HCT116 (cell line): ENCODE measurements around the gene ORC2. TPM values are rescaled to one million over a fixed set of nuclear protein-coding genes. Genes with fewer than 3 reads are reported as not detected.
"Not testable (repeated sequence)": the region's sequence is repeated elsewhere in the genome, so short reads cannot be mapped to it uniquely, and the experiment has no call there.

Experiments
- ATAC-seq: fragments of 200-7000 bp; cut with Tn5 transposase; 2 replicates; pipeline ENCODE4 v1.9.1; 2020; ENCODE audit warnings: mild to moderate bottlenecking, moderate library complexity
- BruUV-seq: library from RNA; stranded (reverse); fragments of 400-500 nt; replicated peaks from 2 replicates; lab custom pipeline; 2021; lab: Mats Ljungman, UMichigan
- CTCF ChIA-PET: fragments of 300-600 bp; sonication (Branson Sonifier 250); formaldehyde crosslinking; loops from one replicate; lab custom pipeline; 2021; ENCODE audit warnings: antibody characterized with exemption; lab: Charles Lee
- POLR2A ChIA-PET: fragments of 300-600, 350-600 bp; sonication (Branson Sonifier 250); formaldehyde crosslinking; loops from one replicate; lab custom pipeline; 2021; ENCODE audit warnings: antibody characterized with exemption; lab: Charles Lee
- RAD21 ChIA-PET, 2 experiments: fragments of 300-600 bp; sonication (Branson Sonifier 250); formaldehyde crosslinking; loops; one replicate each; lab custom pipeline; 2023; ENCODE audit warnings: low total read pairs in 2 of 2; ENCODE audit not compliant: uncharacterized antibody in 2 of 2, unreplicated experiment in 2 of 2, low non-redundant PET in 1 of 2; lab: Charles Lee
- DNase-seq: peaks from one replicate; pipeline ENCODE4 v3.0.0-alpha.2; 2010; ENCODE audit warnings: low read depth, low spot score
- H2AFZ ChIP-seq: fragments of 200-600 bp; shearing (Covaris generic), sonication (generic); 2 replicates; pipeline ENCODE4 v1.6.1; 2017; ENCODE audit warnings: low read depth, mixed run types, mixed read lengths, antibody characterized with exemption, low read length; ENCODE audit not compliant: poor library complexity, severe bottlenecking
- H3K27ac ChIP-seq: 2 replicates; pipeline ENCODE4 v1.5.1; 2012; ENCODE audit warnings: low read depth, low read length
- H3K27me3 ChIP-seq: fragments of 200-600 bp; sonication (generic); 2 replicates; pipeline ENCODE4 v1.6.1; 2016; ENCODE audit warnings: mixed run types, low read length, mixed read lengths; ENCODE audit not compliant: insufficient read depth
- H3K36me3 ChIP-seq, 2 experiments: fragments of 200-500 bp in 1 of 2; fragments of 200-600 bp in 1 of 2; sonication (Bioruptor generic) in 1 of 2; sonication (generic) in 1 of 2; 2 replicates each; pipeline versions ENCODE4 v1.5.1 to v1.6.1; 2014 to 2016; ENCODE audit warnings: low read length in 2 of 2, inconsistent platforms in 1 of 2, mixed read lengths in 1 of 2, mixed run types in 1 of 2; ENCODE audit not compliant: insufficient read depth in 2 of 2, control insufficient read depth in 1 of 2
- H3K4me1 ChIP-seq, 2 experiments: fragments of 200-600 bp in 1 of 2; sonication (generic) in 1 of 2; 2 replicates each; pipeline versions ENCODE4 v1.5.1 to v1.6.1; 2012 to 2017; ENCODE audit warnings: low read length in 2 of 2, inconsistent platforms in 1 of 2, mild to moderate bottlenecking in 1 of 2, mixed read lengths in 1 of 2, mixed run types in 1 of 2, moderate library complexity in 1 of 2; ENCODE audit not compliant: insufficient read depth in 2 of 2, control insufficient read depth in 1 of 2
- H3K4me2 ChIP-seq: fragments of 200-600 bp; sonication (generic); 2 replicates; pipeline ENCODE4 v1.6.1; 2017; ENCODE audit warnings: mixed run types, low read length, mixed read lengths
- H3K4me3 ChIP-seq, 2 experiments: fragments of 200-600 bp in 1 of 2; sonication (generic) in 1 of 2; replicated peaks in 1 of 2; 2 replicates each; pipeline ENCODE4 v1.5.1; 2011 to 2016; ENCODE audit warnings: low read length in 2 of 2, control low read depth in 1 of 2, low read depth in 1 of 2, mild to moderate bottlenecking in 1 of 2, mixed read lengths in 1 of 2, mixed run types in 1 of 2
- H3K79me2 ChIP-seq: fragments of 200-600 bp; sonication (generic); 2 replicates; pipeline ENCODE4 v1.6.1; 2017; ENCODE audit warnings: mild to moderate bottlenecking, mixed run types, low read length, moderate library complexity, mixed read lengths; ENCODE audit not compliant: insufficient read depth
- H3K9ac ChIP-seq: fragments of 200-600 bp; sonication (generic); 2 replicates; pipeline ENCODE4 v1.6.1; 2016; ENCODE audit warnings: low read length, mixed read lengths
- H3K9me2 ChIP-seq: fragments of 200-600 bp; sonication (generic), shearing (Covaris generic); 2 replicates; pipeline ENCODE4 v1.6.1; 2017; ENCODE audit warnings: mixed run types, mild to moderate bottlenecking, moderate library complexity; ENCODE audit not compliant: insufficient read depth
- H3K9me3 ChIP-seq, 2 experiments: fragments of 200-500 bp in 1 of 2; fragments of 200-600 bp in 1 of 2; sonication (Bioruptor generic) in 1 of 2; sonication (generic) in 1 of 2; 2 replicates each; pipeline ENCODE4 v1.6.1; 2014 to 2017; ENCODE audit warnings: low read length in 2 of 2, mixed read lengths in 2 of 2, inconsistent platforms in 1 of 2, low read depth in 1 of 2, mild to moderate bottlenecking in 1 of 2, mixed run types in 1 of 2, moderate library complexity in 1 of 2; ENCODE audit not compliant: control insufficient read depth in 1 of 2, insufficient read depth in 1 of 2
- H4K20me1 ChIP-seq: fragments of 200-600 bp; sonication (generic), shearing (Covaris generic); 2 replicates; pipeline ENCODE4 v1.6.1; 2017; ENCODE audit warnings: mixed run types, mild to moderate bottlenecking, moderate library complexity; ENCODE audit not compliant: insufficient read depth
- CBX3 ChIP-seq: IDR thresholded peaks from 2 replicates; pipeline ENCODE4 v1.6.1; 2012; ENCODE audit warnings: low read depth
- SRF ChIP-seq: IDR thresholded peaks from 2 replicates; pipeline ENCODE4 v1.6.1; 2012; ENCODE audit warnings: low read depth
- TCF7L2 ChIP-seq: IDR thresholded peaks from 2 replicates; pipeline ENCODE4 v1.7.0; 2011; ENCODE audit warnings: borderline replicate concordance, inconsistent platforms; ENCODE audit not compliant: insufficient read depth, insufficient read length; ENCODE audit errors: extremely low read depth
- intact Hi-C: fragments of 100-400 bp; cut with micrococcal nuclease; formaldehyde crosslinking; loops from 2 replicates; pipeline ENCODE4 v1.10.0; 2022
- total RNA-seq: library from RNA; stranded (reverse); gene quantifications from one replicate; pipeline ENCODE4 v1.2.1, GENCODE V29; 2021; ENCODE audit not compliant: unreplicated experiment

Gene ORC2
- total RNA-seq, 1 experiment from 2014 or later = 51.9 TPM

GRCh38 chr2:200964498-200964897 lies 1.0 kb upstream of the ORC2 start:
- H3K79me2 ChIP-seq = peaks cover 59% of the 10 kb centered on the region
- peak overlapping the region; percentile 81 for H3K9ac ChIP-seq
- 0 out of 2 replicates have a peak, but pooled peaks have one; percentile 2 for TF ChIP-seq SRF
- TF ChIP-seq TCF7L2 = no peak
- no peaks in the 10 kb centered on the region for H3K27me3 ChIP-seq
- intact Hi-C loops = no loop called here
- H3K4me2 ChIP-seq = peak overlapping the region; percentile 69
- no peaks in the 10 kb centered on the region for H3K9me3 ChIP-seq
- peaks cover 12 to 50% of the 10 kb centered on the region in 2 experiments for H3K4me1 ChIP-seq
- RAD21 ChIA-PET = no interaction called here
- no peaks in the 10 kb centered on the region for H3K9me2 ChIP-seq
- H2AFZ ChIP-seq = no peak overlapping the region
- no peaks in the 10 kb centered on the region for H3K36me3 ChIP-seq
- BruUV-seq = TSS peak; percentile 84
- no peaks in the 10 kb centered on the region for H4K20me1 ChIP-seq
- H3K27ac ChIP-seq = peak overlapping the region; percentile 93
- H3K4me3 ChIP-seq = peak overlapping the region; percentile 56 to 79
- CTCF ChIA-PET = interaction anchor here (1.9 to 2.3 kb wide), 2 partner anchors 19 to 218 kb away, joined by 5 to 8 read pairs; partner anchors contain the start of gene CASP10
- POLR2A ChIA-PET = interaction anchor here (1.1 to 2.5 kb wide), 2 partner anchors 12 to 20 kb away, joined by 3 to 12 read pairs; no protein-coding TSS in a partner anchor
- DNase-seq (no peak), ATAC-seq (no peak)

GRCh38 chr2:200963918-200964252 lies 425 bp upstream of the ORC2 start:
- not testable (repeated sequence) for ATAC-seq

More at GRCh38 chr2:200963918-200964252, 425 bp upstream of the ORC2 start:
- H3K27me3 ChIP-seq, H3K9me3 ChIP-seq, H3K36me3 ChIP-seq, RAD21 ChIA-PET, DNase-seq, BruUV-seq, H3K9me2 ChIP-seq, H2AFZ ChIP-seq, H4K20me1 ChIP-seq: not testable (repeated sequence)
- TF ChIP-seq SRF = 0 out of 2 replicates have a peak, but pooled peaks have one; percentile 10
- TF ChIP-seq CBX3 = peak; percentile 14
- H3K4me3 ChIP-seq = peak overlapping the region; percentile 56 to 79
- peak overlapping the region; percentile 81 for H3K9ac ChIP-seq
- H3K4me2 ChIP-seq = peak overlapping the region; percentile 69
- peak overlapping the region; percentile 93 for H3K27ac ChIP-seq
- H3K79me2 ChIP-seq = peaks cover 65% of the 10 kb centered on the region
- POLR2A ChIA-PET = interaction anchor here (0.7 to 2.5 kb wide), 5 partner anchors 11 to 186 kb away, joined by 3 to 12 read pairs (median 4); no protein-coding TSS in a partner anchor
- CTCF ChIA-PET = interaction anchor here (0.7 to 2.3 kb wide), 10 partner anchors 10 to 269 kb away, joined by 3 to 8 read pairs (median 5); partner anchors contain the start of genes CASP10, NIF3L1 and PPIL3
- peaks cover 12 to 49% of the 10 kb centered on the region in 2 experiments for H3K4me1 ChIP-seq
- intact Hi-C loops = loop anchor here (2.0 kb wide), 1 partner anchor 195 kb away; no protein-coding TSS in a partner anchor
